IgD-negative memory B cell (primary cell): ENCODE data around the gene LOXHD1. TPM values are rescaled to one million over a fixed set of nuclear protein-coding genes. Genes with fewer than 3 reads are reported as not detected.

Experiments
- H3K27ac Mint-ChIP-seq, 3 donors: one replicate each; pipeline ENCODE4 v1.8.0; 2020 to 2022; ENCODE audit warnings: mild to moderate bottlenecking in 3 of 3, mixed read lengths in 3 of 3, moderate library complexity in 1 of 3
- H3K27me3 Mint-ChIP-seq: one replicate; pipeline ENCODE4 v1.8.0; 2021; ENCODE audit warnings: mixed read lengths
- H3K36me3 Mint-ChIP-seq: one replicate; pipeline ENCODE4 v1.8.0; 2020; ENCODE audit warnings: mild to moderate bottlenecking, mixed read lengths
- H3K4me1 Mint-ChIP-seq, 3 donors: one replicate each; pipeline ENCODE4 v1.8.0; 2020 to 2022; ENCODE audit warnings: mixed read lengths in 3 of 3, mild to moderate bottlenecking in 1 of 3
- H3K4me3 Mint-ChIP-seq, 4 donors: one replicate each; pipeline ENCODE4 v1.8.0; 2020 to 2022; ENCODE audit warnings: mild to moderate bottlenecking in 4 of 4, mixed read lengths in 4 of 4, moderate library complexity in 3 of 4
- H3K9me3 Mint-ChIP-seq, 3 donors: one replicate each; pipeline ENCODE4 v1.8.0; 2020 to 2021; ENCODE audit warnings: mixed read lengths in 3 of 3, mild to moderate bottlenecking in 1 of 3
- polyA plus RNA-seq: library from polyadenylated mRNA; unstranded; fragments of 300-500 nt; fragmentation: Illumina TruSeq; gene quantifications from one replicate; pipeline ENCODE4 v1.2.3, GENCODE V29; 2021

Gene LOXHD1
- polyA plus RNA-seq, 1 donor from 2014 or later, result not detected

DNA sequence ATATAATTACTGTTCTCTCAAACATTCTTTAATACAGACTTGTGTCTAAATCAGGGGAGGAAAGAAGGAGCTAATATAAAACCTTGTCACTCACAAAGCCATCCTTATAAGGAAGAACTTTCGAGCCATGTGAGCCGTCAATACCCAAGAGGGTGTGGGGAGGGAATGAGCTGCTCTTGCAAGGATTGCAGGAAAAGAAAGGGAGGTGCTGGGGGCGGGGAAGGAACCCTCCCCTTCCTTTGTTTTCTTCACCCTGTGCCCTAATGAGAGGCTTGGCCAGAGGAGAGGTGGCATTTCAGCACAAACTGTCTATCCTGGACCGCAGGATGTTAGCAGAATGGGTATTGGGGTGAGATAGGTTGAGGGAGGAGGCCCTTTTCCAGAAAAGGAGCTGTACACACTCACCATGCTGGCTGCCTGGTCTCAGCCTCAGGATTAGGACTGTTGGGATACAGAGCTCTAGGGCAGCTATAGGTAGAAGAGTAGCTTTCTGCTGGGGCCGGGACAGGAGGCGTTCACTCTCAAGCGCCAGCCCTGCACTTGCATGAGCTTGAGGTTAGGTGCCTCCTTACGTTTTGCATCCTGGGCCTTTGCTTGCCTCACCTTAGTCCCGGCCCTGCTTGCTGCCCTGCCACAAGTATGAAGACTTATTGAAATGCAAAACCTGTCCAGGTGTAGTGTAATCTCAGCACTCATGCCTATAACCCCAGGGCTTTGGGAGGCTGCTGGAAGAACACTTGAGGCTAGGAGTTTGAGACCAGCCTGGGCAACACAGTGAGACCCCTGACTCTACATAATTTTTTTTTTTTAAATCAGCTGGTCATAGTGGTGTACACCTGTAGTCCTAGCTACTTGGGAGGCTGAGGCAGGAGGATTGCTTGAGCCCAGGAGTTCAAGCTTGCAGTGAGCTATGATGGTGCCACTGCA lies 190.5 kb downstream of the LOXHD1 start:
- no peaks in the 10 kb centered on the region for H3K9me3 Mint-ChIP-seq
- no peaks in the 10 kb centered on the region for H3K4me1 Mint-ChIP-seq
- peaks cover 16% of the 10 kb centered on the region for H3K27me3 Mint-ChIP-seq
- H3K36me3 Mint-ChIP-seq, result no peaks in the 10 kb centered on the region
- no peak overlapping the region for H3K4me3 Mint-ChIP-seq
- H3K27ac Mint-ChIP-seq, result no peak overlapping the region

DNA sequence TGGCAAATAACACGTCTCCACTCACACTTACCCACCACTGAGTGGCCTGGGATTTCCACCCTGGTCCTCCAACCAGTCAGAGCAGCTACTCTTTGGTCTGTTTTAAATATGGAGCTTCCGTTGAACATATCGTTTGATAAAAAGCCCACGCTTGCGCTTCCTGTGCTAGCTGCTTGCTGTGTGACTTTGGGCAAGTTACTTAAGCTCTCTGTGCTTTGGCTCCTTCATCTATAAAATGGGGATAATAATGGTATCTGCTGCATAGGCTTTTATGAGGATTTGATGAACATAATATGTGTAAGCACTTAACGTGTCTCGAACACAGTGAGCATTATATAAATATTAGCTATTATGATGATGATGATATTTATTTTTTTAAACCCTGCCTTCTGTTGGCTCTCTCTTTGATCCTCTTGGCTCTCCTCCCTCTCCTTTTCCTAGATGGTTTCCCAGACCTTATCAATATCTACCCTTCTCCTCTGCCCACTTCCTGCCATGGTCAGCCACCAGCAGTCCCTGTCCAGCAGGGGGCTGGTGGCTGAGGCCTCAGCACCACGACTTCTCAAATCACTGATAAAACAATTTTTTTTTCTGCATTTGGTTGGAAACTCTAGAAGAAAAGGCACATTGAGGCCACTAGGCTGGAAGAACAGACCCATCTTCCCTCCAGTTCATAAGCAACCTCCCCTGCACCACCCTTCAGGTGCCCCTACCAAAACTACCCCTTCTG lies 191.9 kb downstream of the LOXHD1 start:
- H3K9me3 Mint-ChIP-seq, result no peaks in the 10 kb centered on the region
- H3K27ac Mint-ChIP-seq, result no peak overlapping the region
- H3K36me3 Mint-ChIP-seq, result no peaks in the 10 kb centered on the region
- H3K4me1 Mint-ChIP-seq, result no peaks in the 10 kb centered on the region
- peaks cover 12% of the 10 kb centered on the region for H3K27me3 Mint-ChIP-seq
- no peak overlapping the region for H3K4me3 Mint-ChIP-seq

DNA sequence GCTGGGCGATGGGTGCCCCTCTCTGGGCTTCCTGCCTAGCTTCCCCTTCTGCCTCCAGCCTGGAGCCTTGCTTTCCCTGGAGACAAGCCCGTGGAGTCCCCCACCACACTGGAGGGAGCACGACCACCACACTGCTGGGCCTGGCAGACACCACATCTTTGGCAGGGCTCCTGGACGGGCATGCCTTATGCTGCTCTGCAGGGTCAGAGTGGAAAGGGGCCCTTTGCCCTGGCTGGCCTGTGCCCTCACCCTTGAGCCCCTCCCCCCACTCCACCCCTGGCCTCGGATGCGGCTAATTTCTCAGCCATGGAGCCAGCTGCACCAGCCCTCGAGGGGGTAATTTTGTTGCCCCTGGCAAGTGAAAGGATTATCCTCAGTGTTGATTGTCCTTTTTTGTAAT lies 194.5 kb downstream of the LOXHD1 start:
- no peaks in the 10 kb centered on the region for H3K4me1 Mint-ChIP-seq
- H3K9me3 Mint-ChIP-seq, result no peaks in the 10 kb centered on the region
- peaks cover 7% of the 10 kb centered on the region for H3K27me3 Mint-ChIP-seq
- no peak overlapping the region for H3K4me3 Mint-ChIP-seq
- H3K27ac Mint-ChIP-seq, result no peak overlapping the region
- H3K36me3 Mint-ChIP-seq, result no peaks in the 10 kb centered on the region

DNA sequence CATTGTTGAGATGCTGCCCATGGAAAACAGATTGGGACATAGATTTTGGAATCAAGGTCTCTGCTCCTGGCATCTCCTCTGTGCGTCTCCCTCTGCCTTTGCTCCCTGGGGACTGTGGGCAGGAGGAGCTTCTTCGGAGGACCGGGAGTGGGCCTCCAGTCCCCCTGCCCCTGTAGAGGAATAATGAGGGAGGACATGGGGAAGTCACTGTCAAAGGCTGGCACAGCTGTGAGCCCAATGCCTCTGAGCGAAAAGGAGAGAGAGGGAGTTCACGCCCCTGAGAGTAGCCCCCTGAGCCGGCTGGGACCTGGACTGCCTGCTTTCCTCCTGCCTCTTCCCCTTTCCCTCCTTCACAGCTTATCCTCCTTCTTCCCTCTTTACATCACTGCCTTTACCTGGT lies 195.0 kb downstream of the LOXHD1 start:
- Mint-ChIP-seq H3K9me3 (no peaks in the 10 kb centered on the region), H3K27ac (peak overlapping the region in 1 of 3 donors; percentile 20), H3K27me3 (peaks cover 7% of the 10 kb centered on the region), H3K4me3 (no peak overlapping the region), H3K4me1 (no peaks in the 10 kb centered on the region), H3K36me3 (no peaks in the 10 kb centered on the region)

DNA sequence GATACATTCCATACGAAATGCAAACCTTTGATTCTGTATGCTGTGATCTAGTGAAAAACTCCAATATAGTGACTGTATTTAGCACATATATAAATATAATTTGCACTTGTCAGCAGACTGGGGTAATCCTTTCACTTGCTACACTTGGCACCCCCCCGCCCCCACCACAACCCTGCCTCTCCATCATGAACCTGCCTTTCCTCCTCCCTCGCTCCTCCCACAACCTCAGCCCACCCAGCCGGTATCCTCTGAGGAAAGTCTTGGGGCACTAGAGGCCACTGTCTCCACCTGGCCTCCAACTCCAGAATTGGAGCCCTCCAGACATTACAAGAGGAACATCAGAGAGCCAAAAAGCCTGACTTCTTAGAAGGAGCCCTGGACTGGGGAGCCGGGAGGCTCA lies 196.3 kb downstream of the LOXHD1 start:
- H3K9me3 Mint-ChIP-seq, result peaks cover 0 to 4% (median 3%) of the 10 kb centered on the region in 3 donors
- H3K27me3 Mint-ChIP-seq, result peaks cover 5% of the 10 kb centered on the region
- no peak overlapping the region for H3K27ac Mint-ChIP-seq
- no peak overlapping the region for H3K4me3 Mint-ChIP-seq
- H3K4me1 Mint-ChIP-seq, result no peaks in the 10 kb centered on the region
- H3K36me3 Mint-ChIP-seq, result no peaks in the 10 kb centered on the region

DNA sequence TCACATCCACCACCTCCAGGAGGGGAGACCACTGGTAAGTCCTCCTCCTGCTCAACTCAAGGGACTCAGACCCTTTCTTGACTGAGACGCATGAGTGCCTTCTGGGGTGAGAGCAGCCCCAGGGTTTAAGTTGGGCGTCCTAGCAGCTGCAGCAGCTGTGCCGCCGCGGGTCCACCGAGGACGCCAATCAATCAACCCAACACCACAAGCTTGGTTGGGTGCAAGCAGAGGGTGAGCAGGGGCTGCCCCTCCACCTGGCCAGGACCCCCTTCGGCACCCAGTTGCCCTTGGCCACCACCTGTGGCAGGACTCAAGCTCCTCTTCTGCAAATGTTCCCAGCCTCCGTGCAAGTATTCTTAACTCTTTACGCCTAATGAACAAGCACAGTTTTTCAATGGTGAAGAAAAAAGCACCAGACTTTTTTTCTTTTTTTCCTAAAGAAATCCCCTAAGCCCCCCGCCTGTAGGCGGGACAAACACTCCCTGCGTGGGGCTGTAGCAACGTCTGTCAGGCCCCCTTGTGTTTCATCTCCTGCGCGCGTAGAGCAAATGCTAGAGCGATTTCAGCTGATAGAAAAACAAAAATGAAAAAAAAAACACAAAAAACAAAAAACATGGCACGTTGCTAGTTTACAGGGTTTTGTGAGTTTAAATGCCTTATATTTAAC lies 197.1 kb downstream of the LOXHD1 start:
- H3K4me1 Mint-ChIP-seq, result peaks cover 0 to 1% (median 0%) of the 10 kb centered on the region in 3 donors
- H3K4me3 Mint-ChIP-seq, result no peak overlapping the region
- peaks cover 0 to 4% (median 3%) of the 10 kb centered on the region in 3 donors for H3K9me3 Mint-ChIP-seq
- H3K27ac Mint-ChIP-seq, result no peak overlapping the region
- H3K27me3 Mint-ChIP-seq, result peaks cover 3% of the 10 kb centered on the region
- no peaks in the 10 kb centered on the region for H3K36me3 Mint-ChIP-seq

DNA sequence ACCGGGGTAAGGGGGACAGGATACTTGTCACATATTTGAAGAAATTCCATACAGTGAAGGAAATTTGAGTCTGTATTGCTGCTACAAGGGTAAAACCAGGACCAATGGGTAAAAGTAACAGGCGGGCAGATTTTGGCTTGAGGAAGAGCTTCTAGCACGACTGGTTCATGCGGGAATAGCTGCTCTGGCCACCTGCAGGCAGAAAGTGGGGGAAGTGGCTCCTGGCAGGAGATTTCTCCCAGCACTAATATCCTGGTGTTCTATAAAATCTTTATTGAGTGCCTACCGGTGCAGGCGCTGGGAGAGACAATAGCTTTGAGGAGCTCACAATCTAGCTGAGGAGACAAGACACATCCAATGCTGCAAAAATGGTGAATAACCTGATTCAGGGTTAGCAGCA lies 198.5 kb downstream of the LOXHD1 start:
- Mint-ChIP-seq H3K27ac (no peak overlapping the region), H3K9me3 (peaks cover 0 to 4% (median 3%) of the 10 kb centered on the region in 3 donors), H3K4me1 (peaks cover 0 to 1% (median 0%) of the 10 kb centered on the region in 3 donors), H3K27me3 (no peaks in the 10 kb centered on the region), H3K4me3 (no peak overlapping the region), H3K36me3 (no peaks in the 10 kb centered on the region)

DNA sequence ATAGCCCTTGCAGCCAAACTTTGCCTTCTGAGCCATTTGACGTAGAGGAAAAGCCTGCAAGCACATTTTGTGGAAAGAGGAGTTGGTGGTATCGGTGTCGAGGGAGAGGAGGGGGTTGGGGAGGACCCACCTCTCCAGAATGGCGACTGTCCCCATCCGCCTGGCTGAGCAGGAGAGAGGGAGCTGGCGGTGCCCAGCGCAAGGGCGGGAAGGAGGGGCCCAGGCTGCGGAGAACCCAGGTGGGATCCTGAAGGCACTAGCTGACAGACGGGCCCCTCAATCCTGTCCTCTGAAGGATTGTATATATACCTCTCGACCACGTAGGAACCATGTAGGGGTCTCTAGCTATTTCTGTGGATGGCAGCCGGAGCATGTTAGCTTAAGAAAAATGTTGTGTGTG lies 200.3 kb downstream of the LOXHD1 start:
- Mint-ChIP-seq H3K9me3 (peaks cover 0 to 4% (median 3%) of the 10 kb centered on the region in 3 donors), H3K27ac (no peak overlapping the region), H3K4me3 (no peak overlapping the region), H3K36me3 (no peaks in the 10 kb centered on the region), H3K4me1 (peaks cover 0 to 1% (median 0%) of the 10 kb centered on the region in 3 donors), H3K27me3 (no peaks in the 10 kb centered on the region)

DNA sequence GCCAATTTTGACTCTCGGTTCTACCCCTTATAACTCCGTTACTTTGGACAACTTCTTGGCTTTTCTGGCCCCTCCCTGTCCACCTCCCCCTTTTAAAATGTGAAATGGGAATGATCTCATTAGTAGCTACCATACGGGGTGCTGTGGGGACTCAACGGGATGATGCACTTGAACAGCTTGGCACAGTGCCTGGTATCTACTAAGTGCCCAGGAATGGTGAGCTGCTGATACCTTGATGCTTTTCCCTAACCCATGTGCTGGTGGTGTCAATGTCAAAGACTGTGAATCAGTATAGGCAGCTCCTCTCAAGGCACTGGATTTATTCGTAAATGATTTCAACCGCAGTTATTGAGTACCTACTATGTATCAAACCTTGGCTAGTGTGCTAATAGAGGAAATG lies 204.2 kb downstream of the LOXHD1 start:
- Mint-ChIP-seq H3K9me3 (peaks cover 0 to 4% (median 4%) of the 10 kb centered on the region in 3 donors), H3K4me3 (no peak overlapping the region), H3K27me3 (peaks cover 3% of the 10 kb centered on the region), H3K4me1 (peaks cover 0 to 1% (median 0%) of the 10 kb centered on the region in 3 donors), H3K27ac (no peak overlapping the region), H3K36me3 (no peaks in the 10 kb centered on the region)

DNA sequence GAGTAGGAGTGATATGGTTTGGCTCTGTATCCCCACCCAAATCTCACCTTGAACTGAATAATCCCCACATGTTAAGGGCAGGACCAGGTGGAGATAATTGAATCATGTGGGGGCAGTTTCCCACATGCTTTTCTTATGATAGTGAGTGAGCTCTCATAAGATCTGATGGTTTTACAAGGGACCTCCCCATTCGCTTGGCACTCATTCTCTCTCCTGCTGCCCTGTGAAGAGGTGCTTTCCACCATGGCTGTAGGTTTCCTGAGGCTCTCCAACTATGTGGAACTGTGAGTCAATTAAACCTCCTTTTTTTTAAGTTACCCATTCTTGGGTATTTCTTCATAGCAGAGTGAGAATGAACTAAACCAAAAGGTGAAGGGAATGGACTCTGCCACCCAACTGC lies 207.5 kb downstream of the LOXHD1 start:
- Mint-ChIP-seq H3K27ac (no peak overlapping the region), H3K4me1 (no peaks in the 10 kb centered on the region), H3K9me3 (peaks cover 2 to 8% (median 5%) of the 10 kb centered on the region in 3 donors), H3K36me3 (no peaks in the 10 kb centered on the region), H3K27me3 (peaks cover 6% of the 10 kb centered on the region), H3K4me3 (no peak overlapping the region)

DNA sequence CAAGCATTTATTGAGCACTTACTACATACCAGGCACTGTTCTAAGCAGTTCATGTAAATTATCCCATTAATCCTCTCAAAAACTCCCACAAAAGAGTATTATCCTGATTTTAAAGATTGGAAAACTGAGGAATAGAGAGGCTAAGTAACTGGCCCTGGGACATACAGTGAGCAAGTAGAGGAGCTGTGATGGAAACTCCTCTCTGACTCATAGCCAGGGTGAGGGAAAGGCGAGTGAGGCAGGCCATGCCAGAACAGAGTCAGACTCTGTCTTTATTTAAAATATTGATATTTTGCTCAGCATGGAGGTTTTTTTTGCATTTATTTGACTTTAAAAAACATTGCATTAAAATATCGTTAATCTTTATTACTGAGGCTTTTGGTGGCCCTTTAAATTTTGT lies 208.0 kb downstream of the LOXHD1 start:
- H3K4me3 Mint-ChIP-seq, result no peak overlapping the region
- no peaks in the 10 kb centered on the region for H3K4me1 Mint-ChIP-seq
- H3K27ac Mint-ChIP-seq, result no peak overlapping the region
- H3K27me3 Mint-ChIP-seq, result peaks cover 6% of the 10 kb centered on the region
- H3K9me3 Mint-ChIP-seq, result peaks cover 2 to 8% (median 5%) of the 10 kb centered on the region in 3 donors
- no peaks in the 10 kb centered on the region for H3K36me3 Mint-ChIP-seq

DNA sequence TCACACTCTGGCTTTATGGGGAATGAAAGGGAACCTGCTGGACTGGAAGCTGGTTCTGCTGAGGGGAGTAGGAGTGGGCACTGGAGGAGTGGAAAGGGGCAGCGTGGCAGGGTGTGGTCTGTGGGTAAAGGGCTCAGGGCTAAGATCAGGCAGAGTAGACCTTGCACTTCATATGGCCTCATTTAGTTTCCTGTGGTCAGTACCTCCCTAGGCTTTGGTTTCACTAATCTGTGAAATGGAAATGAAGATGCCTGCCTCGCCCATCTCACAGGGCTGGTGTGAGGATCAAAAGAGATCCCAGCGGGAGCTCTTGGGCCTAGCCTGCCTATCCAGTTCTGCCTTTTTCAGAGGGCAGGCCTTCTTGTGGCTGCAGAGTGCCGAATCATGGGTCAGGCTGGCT lies 208.7 kb downstream of the LOXHD1 start:
- H3K4me3 Mint-ChIP-seq, result no peak overlapping the region
- H3K27ac Mint-ChIP-seq, result peak overlapping the region in 1 of 3 donors; percentile 24
- peaks cover 2 to 10% (median 5%) of the 10 kb centered on the region in 3 donors for H3K9me3 Mint-ChIP-seq
- peaks cover 6% of the 10 kb centered on the region for H3K27me3 Mint-ChIP-seq
- H3K4me1 Mint-ChIP-seq, result no peaks in the 10 kb centered on the region
- H3K36me3 Mint-ChIP-seq, result no peaks in the 10 kb centered on the region

DNA sequence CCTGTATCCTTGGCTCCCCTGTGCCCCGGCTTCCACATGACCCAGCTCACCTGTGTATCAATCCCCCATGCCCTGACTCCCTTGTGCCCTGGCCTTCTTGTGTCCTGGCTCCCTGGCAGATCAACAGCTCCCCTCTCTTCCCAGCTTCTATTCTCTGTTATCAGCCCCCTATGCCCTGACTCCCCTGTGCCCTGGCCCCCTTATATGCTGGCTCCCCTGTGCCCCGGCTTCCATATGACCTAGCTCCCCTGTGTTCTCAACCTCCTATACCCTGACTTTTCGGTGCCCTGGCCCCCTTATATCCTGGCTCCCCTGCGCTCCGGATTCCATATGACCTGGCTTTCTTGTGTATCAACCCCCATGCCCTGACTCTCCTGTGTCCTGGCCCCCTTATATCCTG lies 209.2 kb downstream of the LOXHD1 start:
- Mint-ChIP-seq H3K27ac (peak overlapping the region in 1 of 3 donors; percentile 24), H3K9me3 (peaks cover 2 to 16% (median 5%) of the 10 kb centered on the region in 3 donors), H3K4me1 (no peaks in the 10 kb centered on the region), H3K36me3 (no peaks in the 10 kb centered on the region), H3K4me3 (no peak overlapping the region), H3K27me3 (peaks cover 6% of the 10 kb centered on the region)

DNA sequence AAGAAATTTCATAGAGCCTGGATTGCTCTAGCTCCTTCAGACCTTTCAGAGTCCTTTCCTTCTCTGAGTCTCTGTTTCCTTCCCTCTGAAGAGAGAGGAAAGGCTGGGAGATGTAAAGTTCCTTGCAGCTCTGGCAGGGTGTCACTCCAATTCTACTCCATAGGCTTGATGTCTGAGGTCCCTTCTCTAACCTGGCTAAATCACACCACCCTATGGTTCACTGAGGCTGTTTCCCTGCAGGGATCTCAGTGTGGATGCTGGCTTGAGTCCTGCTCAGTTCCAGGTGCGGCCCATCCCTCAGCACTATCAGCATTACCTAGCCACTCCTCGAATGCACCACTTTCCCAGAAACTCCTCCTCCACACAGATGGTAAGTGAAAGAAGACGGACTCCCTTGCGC lies 209.7 kb downstream of the LOXHD1 start:
- H3K36me3 Mint-ChIP-seq, result no peaks in the 10 kb centered on the region
- no peaks in the 10 kb centered on the region for H3K4me1 Mint-ChIP-seq
- no peak overlapping the region for H3K4me3 Mint-ChIP-seq
- no peak overlapping the region for H3K27ac Mint-ChIP-seq
- H3K27me3 Mint-ChIP-seq, result peaks cover 6% of the 10 kb centered on the region
- peaks cover 2 to 17% (median 5%) of the 10 kb centered on the region in 3 donors for H3K9me3 Mint-ChIP-seq
